Peyer's patch (tissue), 4 donors: ENCODE results near the gene TATDN3.

Source experiments
- POLR2A ChIP-seq, 2 donors: fragments of 450-650 bp; IDR thresholded peaks; one replicate each; pipeline ENCODE4 v1.5.1; 2017; ENCODE audit warnings: antibody characterized with exemption in 2 of 2, mild to moderate bottlenecking in 2 of 2, moderate library complexity in 2 of 2
- TF ChIP-seq, protein P1 (sequence below), 6 experiments: fragments of 450-650 bp in 4 of 6; fragments of 200-600 bp in 2 of 6; sonication (generic) in 1 of 6; IDR thresholded peaks; one replicate each; pipeline ENCODE4 v1.5.1; 2017 to 2019; ENCODE audit warnings: antibody characterized with exemption in 6 of 6, mild to moderate bottlenecking in 3 of 6, moderate library complexity in 1 of 6

DNA sequence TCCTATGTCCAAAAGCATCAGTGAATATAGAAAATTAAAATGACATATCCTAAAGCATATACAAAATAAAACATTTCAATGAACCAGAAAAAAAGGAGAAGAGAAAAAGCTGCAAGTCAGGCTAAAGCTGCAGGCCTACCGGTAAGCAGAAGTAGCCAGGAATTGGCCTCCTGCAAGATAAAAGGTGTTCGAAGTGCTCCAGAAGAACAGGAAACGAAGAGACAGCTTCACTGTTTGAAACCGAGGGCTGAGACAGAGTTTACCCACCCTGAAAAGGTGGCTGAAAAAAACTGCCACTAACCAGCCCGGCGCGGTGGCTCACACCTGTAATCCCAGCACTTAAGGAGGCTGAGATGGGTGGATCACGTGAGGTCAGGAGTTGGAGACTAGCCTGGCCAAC lies 37.5 kb upstream of the TATDN3 start:
- TF ChIP-seq, protein P1, sequence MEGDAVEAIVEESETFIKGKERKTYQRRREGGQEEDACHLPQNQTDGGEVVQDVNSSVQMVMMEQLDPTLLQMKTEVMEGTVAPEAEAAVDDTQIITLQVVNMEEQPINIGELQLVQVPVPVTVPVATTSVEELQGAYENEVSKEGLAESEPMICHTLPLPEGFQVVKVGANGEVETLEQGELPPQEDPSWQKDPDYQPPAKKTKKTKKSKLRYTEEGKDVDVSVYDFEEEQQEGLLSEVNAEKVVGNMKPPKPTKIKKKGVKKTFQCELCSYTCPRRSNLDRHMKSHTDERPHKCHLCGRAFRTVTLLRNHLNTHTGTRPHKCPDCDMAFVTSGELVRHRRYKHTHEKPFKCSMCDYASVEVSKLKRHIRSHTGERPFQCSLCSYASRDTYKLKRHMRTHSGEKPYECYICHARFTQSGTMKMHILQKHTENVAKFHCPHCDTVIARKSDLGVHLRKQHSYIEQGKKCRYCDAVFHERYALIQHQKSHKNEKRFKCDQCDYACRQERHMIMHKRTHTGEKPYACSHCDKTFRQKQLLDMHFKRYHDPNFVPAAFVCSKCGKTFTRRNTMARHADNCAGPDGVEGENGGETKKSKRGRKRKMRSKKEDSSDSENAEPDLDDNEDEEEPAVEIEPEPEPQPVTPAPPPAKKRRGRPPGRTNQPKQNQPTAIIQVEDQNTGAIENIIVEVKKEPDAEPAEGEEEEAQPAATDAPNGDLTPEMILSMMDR (IDR thresholded peaks at IDR 0.05): no peak
- TF ChIP-seq POLR2A (IDR thresholded peaks at IDR 0.05): no peak
